CD4-positive, alpha-beta T cell (primary cell): ENCODE measurements around the gene PPIL1. TPM values are rescaled to one million over a fixed set of nuclear protein-coding genes. Genes with fewer than 3 reads are reported as not detected.

ENCODE experiments used
- ATAC-seq: fragments of 200-7000 bp; cut with Tn5 transposase; one replicate; pipeline ENCODE4 v1.10.0; 2022; ENCODE audit warnings: mild to moderate bottlenecking; ENCODE audit not compliant: poor library complexity
- CTCF ChIA-PET: fragments of 350-600 bp; sonication (Branson Sonifier 250); formaldehyde crosslinking; loops from one replicate; lab custom pipeline; 2021; ENCODE audit warnings: antibody characterized with exemption, inconsistent platforms; lab: Charles Lee
- POLR2A ChIA-PET: fragments of 350-600 bp; sonication (Branson Sonifier 250); formaldehyde crosslinking; loops from one replicate; lab custom pipeline; 2021; ENCODE audit warnings: antibody characterized with exemption, inconsistent platforms; lab: Charles Lee
- DNase-seq, 14 experiments: peaks; one replicate each; pipeline ENCODE4 v3.0.0-alpha.2; 2013 to 2020; ENCODE audit warnings: mixed read lengths in 2 of 14
- H3K27ac ChIP-seq, 2 donors: one replicate each; pipeline versions ENCODE4 v1.5.1 to v1.7.0; 2013; ENCODE audit warnings: low read length in 2 of 2, low read depth in 1 of 2, mild to moderate bottlenecking in 1 of 2
- H3K27me3 ChIP-seq, 2 experiments: 1 replicate in 1 of 2; 2 replicates in 1 of 2; pipeline versions ENCODE4 v1.6.1 to v1.7.0; 2013; ENCODE audit warnings: low read length in 2 of 2, control low read depth in 1 of 2, mild to moderate bottlenecking in 1 of 2, moderate library complexity in 1 of 2; ENCODE audit not compliant: insufficient read depth in 2 of 2, control insufficient read depth in 1 of 2
- H3K36me3 ChIP-seq: one replicate; pipeline ENCODE4 v1.6.1; 2013; ENCODE audit warnings: low read length, control low read depth; ENCODE audit not compliant: insufficient read depth
- H3K4me1 ChIP-seq: one replicate; pipeline ENCODE4 v1.6.1; 2013; ENCODE audit warnings: low read length, control low read depth; ENCODE audit not compliant: insufficient read depth
- H3K4me3 ChIP-seq: one replicate; pipeline ENCODE4 v1.5.1; 2013; ENCODE audit warnings: mild to moderate bottlenecking, low read length, moderate library complexity
- H3K9me3 ChIP-seq, 2 experiments: 1 replicate in 1 of 2; 2 replicates in 1 of 2; pipeline versions ENCODE4 v1.6.1 to v1.7.0; 2013; ENCODE audit warnings: low read length in 2 of 2, mild to moderate bottlenecking in 2 of 2, control low read depth in 1 of 2, moderate library complexity in 1 of 2; ENCODE audit not compliant: control insufficient read depth in 1 of 2, insufficient read depth in 1 of 2
- H3K27ac Mint-ChIP-seq: one replicate; pipeline ENCODE4 v1.8.0; 2020; ENCODE audit warnings: mixed read lengths
- H3K27me3 Mint-ChIP-seq: one replicate; pipeline ENCODE4 v1.8.0; 2021; ENCODE audit warnings: mixed read lengths
- H3K36me3 Mint-ChIP-seq: one replicate; pipeline ENCODE4 v1.8.0; 2021; ENCODE audit warnings: low read depth, mixed read lengths
- H3K4me1 Mint-ChIP-seq: one replicate; pipeline ENCODE4 v1.8.0; 2021; ENCODE audit warnings: low read depth, mixed read lengths
- H3K4me3 Mint-ChIP-seq: one replicate; pipeline ENCODE4 v1.8.0; 2020; ENCODE audit warnings: mild to moderate bottlenecking, mixed read lengths
- H3K9me3 Mint-ChIP-seq: one replicate; pipeline ENCODE4 v1.8.0; 2020; ENCODE audit warnings: mixed read lengths
- intact Hi-C, 2 experiments: fragments of 100-400 bp; cut with DNase I in 1 of 2; cut with micrococcal nuclease in 1 of 2; formaldehyde crosslinking; loops; one replicate each; pipeline versions ENCODE4 v1.15.1 to v1.9.0; 2023 to 2025; cut with DNase I, micrococcal nuclease
- total RNA-seq, 174 experiments: library from RNA in 2 of 174; stranded (reverse) in 2 of 174; gene quantifications; one replicate each; pipeline ENCODE4 v1.2.3 and lab custom pipeline; 2021 to 2026
- TF ChIP-seq, protein P1 (sequence below): fragments of 200-600 bp; IDR thresholded peaks from one replicate; pipeline ENCODE4 v1.8.0; 2022; ENCODE audit warnings: antibody characterized with exemption, mild to moderate bottlenecking

PPIL1 gene
- total RNA-seq, 2 experiments from 2014 or later = 1.8 to 2.2 TPM

DNA sequence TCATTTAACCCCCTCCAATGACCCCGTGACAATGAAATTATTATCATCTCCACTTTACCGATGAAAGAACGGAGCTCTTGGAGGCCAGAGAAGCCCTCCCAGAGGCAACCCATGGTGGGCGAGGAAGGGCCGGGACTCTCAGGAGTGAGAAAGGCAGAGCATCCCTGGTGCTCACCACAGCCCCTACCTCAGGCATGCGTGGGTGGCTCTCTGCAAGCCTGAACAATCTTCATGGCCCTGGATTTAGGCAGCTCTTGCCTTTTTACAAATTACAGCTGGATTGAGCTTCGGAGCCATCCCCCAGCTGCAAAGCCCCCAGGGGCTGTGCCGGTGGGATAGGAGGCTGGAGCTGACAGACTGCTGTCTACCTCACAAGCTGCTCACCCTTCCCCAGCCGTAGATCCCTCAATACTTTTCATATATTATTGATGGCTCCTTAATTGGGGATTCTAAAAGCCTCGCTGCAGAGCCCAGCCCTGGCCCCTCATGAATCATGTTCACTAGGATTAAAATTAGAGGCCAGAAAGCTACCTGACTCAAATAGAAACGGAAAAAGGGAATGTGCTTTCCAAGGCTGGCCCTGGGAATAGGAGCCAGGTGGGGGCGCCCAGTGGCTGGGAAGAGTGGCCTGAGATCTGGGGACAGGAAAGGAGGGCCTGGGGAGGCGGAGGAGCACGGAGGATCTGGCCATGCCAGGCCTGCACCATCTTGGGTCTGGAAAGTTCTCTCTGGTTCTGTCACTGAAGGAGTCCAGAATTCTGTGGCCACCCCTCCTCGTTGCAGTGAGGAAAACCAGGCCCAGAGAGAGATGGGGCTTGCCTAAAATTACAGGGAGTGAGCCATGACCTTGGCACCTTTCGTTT lies 64.4 kb downstream of the PPIL1 start:
- Histone ChIP-seq H3K27me3 (no peaks in the 10 kb centered on the region), H3K36me3 (no peaks in the 10 kb centered on the region), H3K4me3 (no peak overlapping the region), H3K27ac (no peak overlapping the region), H3K4me1 (no peaks in the 10 kb centered on the region), H3K9me3 (no peaks in the 10 kb centered on the region)
- no peak overlapping the region for H3K4me3 Mint-ChIP-seq
- no peaks in the 10 kb centered on the region for H3K9me3 Mint-ChIP-seq
- POLR2A ChIA-PET = no interaction called here
- CTCF ChIA-PET = no interaction called here
- intact Hi-C loops = no loop called here
- TF ChIP-seq, protein P1, sequence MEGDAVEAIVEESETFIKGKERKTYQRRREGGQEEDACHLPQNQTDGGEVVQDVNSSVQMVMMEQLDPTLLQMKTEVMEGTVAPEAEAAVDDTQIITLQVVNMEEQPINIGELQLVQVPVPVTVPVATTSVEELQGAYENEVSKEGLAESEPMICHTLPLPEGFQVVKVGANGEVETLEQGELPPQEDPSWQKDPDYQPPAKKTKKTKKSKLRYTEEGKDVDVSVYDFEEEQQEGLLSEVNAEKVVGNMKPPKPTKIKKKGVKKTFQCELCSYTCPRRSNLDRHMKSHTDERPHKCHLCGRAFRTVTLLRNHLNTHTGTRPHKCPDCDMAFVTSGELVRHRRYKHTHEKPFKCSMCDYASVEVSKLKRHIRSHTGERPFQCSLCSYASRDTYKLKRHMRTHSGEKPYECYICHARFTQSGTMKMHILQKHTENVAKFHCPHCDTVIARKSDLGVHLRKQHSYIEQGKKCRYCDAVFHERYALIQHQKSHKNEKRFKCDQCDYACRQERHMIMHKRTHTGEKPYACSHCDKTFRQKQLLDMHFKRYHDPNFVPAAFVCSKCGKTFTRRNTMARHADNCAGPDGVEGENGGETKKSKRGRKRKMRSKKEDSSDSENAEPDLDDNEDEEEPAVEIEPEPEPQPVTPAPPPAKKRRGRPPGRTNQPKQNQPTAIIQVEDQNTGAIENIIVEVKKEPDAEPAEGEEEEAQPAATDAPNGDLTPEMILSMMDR = no peak
- peaks cover 4% of the 10 kb centered on the region for H3K27me3 Mint-ChIP-seq
- no peak overlapping the region for H3K27ac Mint-ChIP-seq
- no peak for ATAC-seq
- no peak for DNase-seq
- H3K4me1 Mint-ChIP-seq = no peaks in the 10 kb centered on the region
- no peaks in the 10 kb centered on the region for H3K36me3 Mint-ChIP-seq

DNA sequence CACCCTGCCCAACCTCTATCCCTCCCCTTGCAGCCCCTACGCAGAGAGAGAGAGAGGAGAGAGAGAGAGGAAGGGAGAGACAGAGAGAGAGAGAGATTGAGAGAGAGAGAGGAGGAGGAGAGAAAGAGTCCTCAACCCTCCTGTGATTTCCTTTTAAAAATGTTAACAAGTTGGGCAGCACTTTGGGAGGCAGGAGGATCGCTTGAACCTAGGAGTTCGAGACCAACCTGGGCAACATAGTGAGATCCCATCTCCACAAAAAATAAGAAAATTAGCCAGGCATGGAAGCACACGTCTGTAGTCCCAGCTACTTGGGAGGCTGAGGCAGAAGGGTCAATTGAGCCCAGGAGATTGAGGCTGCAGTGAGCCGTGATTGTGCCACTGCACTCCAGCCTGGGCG lies 65.4 kb downstream of the PPIL1 start:
- no peaks in the 10 kb centered on the region for H3K9me3 ChIP-seq
- POLR2A ChIA-PET = no interaction called here
- H3K27ac Mint-ChIP-seq = no peak overlapping the region

DNA sequence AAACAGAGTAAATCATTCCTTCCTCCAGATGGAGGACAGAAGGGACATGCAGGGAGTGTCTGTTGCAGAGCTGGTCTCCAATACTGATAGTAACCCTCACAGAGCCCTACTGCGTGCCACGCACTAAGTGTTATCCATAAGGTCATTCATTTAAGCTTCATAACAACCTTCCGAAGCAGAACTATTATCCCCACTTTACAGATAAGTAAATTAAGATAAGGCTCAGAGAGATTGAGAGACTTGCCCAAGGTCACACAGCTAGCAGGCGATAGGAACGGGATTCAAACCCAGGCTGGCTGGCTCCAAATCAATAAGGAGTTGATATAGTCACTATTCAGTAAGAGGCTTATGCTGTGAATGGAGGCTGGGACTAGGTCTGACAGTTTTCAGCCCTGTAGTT lies 66.0 kb downstream of the PPIL1 start:
- Mint-ChIP-seq H3K4me1 (no peaks in the 10 kb centered on the region), H3K27me3 (peaks cover 4% of the 10 kb centered on the region), H3K27ac (no peak overlapping the region), H3K36me3 (no peaks in the 10 kb centered on the region), H3K9me3 (no peaks in the 10 kb centered on the region), H3K4me3 (no peak overlapping the region)
- Histone ChIP-seq H3K4me1 (no peaks in the 10 kb centered on the region), H3K9me3 (no peaks in the 10 kb centered on the region), H3K27me3 (no peaks in the 10 kb centered on the region), H3K4me3 (no peak overlapping the region), H3K27ac (no peak overlapping the region), H3K36me3 (no peaks in the 10 kb centered on the region)
- ChIA-PET POLR2A (no interaction called here), CTCF (no interaction called here)
- intact Hi-C loops = no loop called here
- TF ChIP-seq, protein P1 = no peak
- DNase-seq = no peak
- no peak for ATAC-seq

More for the DNA sequence above, 65.4 kb downstream of the PPIL1 start:
- TF ChIP-seq, protein P1 = no peak
- Histone ChIP-seq H3K4me1 (no peaks in the 10 kb centered on the region), H3K27ac (no peak overlapping the region), H3K36me3 (no peaks in the 10 kb centered on the region), H3K4me3 (no peak overlapping the region), H3K27me3 (no peaks in the 10 kb centered on the region)
- Mint-ChIP-seq H3K4me1 (no peaks in the 10 kb centered on the region), H3K36me3 (no peaks in the 10 kb centered on the region), H3K4me3 (no peak overlapping the region), H3K9me3 (no peaks in the 10 kb centered on the region), H3K27me3 (peaks cover 4% of the 10 kb centered on the region)
- CTCF ChIA-PET = no interaction called here
- ATAC-seq (no peak), DNase-seq (no peak)
- intact Hi-C loops = no loop called here
